ENCODE results near the gene RABGAP1.

RABGAP1 gene

DNA sequence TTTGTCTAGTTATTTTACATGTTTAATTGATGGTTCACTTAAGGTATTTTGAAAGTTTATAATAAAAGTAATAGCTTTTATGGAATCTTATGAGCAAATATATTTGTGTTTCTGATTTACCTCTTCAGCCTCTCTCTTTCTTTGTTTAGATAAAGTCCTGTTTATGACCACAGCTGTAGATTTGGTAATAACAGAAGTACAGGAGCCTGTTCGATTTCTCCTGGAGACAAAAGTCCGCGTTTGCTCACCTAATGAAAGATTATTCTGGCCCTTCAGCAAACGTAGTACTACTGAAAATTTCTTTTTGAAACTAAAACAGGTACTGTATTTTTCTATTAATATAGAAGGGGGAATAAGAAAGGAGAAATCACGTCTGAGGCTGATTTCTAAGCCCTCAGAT is 57.6 kb downstream of the RABGAP1 start:
- Histone ChIP-seq H3K4me1 (ENCODE audit: control insufficient read depth, insufficient read depth, low read length) (no peaks in the 10 kb centered on the region), H3K4me3 (ENCODE audit: low read length) (no peak overlapping the region), H3K27me3 (ENCODE audit: control insufficient read depth, insufficient read depth, low read length) (no peaks in the 10 kb centered on the region), H3K9me3 (ENCODE audit: control insufficient read depth, low read length) (no peaks in the 10 kb centered on the region), H3K36me3 (ENCODE audit: control insufficient read depth, insufficient read depth, low read length) (no peaks in the 10 kb centered on the region), H3K9ac (ENCODE audit: low read length) (no peak overlapping the region)

DNA sequence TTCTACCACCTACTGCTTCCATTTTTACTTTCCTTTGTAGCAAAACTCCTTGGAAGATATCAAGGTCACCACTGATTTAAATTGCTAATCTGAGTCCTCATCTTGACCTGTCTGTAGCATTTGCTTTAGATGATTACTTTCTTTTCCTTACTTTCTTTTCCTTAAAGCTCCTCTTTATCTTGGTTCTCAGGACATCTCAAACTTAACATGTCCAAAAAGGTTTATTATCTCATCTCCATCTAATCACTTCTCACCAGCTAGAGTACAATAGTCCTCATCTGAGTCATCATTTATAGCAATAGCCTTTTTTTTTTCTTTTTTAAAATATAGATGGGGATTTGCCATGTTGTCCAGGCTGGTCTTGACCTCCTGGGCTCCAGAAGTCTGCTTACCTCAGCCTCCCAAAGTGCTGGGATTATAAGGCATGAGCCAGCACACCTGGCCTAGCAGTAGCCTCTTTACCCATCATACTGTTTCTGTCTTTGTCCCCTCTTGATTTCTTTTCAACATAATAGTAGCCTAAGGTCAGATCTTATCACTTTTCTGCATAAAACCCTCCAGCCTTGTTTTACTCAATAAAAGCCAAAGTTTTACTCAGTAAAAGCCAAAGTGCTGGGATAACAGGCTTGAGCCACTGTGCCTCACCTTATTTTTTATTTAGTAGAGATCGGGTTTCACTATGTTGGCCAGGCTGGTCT is 59.7 kb downstream of the RABGAP1 start:
- Histone ChIP-seq H3K9ac (ENCODE audit: low read length) (no peak overlapping the region), H3K27me3 (ENCODE audit: control insufficient read depth, insufficient read depth, low read length) (no peaks in the 10 kb centered on the region), H3K4me3 (ENCODE audit: low read length) (no peak overlapping the region), H3K36me3 (ENCODE audit: control insufficient read depth, insufficient read depth, low read length) (no peaks in the 10 kb centered on the region), H3K4me1 (ENCODE audit: control insufficient read depth, insufficient read depth, low read length) (no peaks in the 10 kb centered on the region), H3K9me3 (ENCODE audit: control insufficient read depth, low read length) (no peaks in the 10 kb centered on the region)

GRCh38 chr9:123002754-123003153 is 61.9 kb downstream of the RABGAP1 start:
- Histone ChIP-seq H3K27me3 (ENCODE audit: control insufficient read depth, insufficient read depth, low read length) (no peaks in the 10 kb centered on the region), H3K4me3 (ENCODE audit: low read length) (no peak overlapping the region), H3K36me3 (ENCODE audit: control insufficient read depth, insufficient read depth, low read length) (no peaks in the 10 kb centered on the region), H3K9ac (ENCODE audit: low read length) (no peak overlapping the region), H3K4me1 (ENCODE audit: control insufficient read depth, insufficient read depth, low read length) (no peaks in the 10 kb centered on the region), H3K9me3 (ENCODE audit: control insufficient read depth, low read length) (no peaks in the 10 kb centered on the region)

- H3K4me3 ChIP-seq (ENCODE audit: low read length): no peak overlapping the region
- H3K9ac ChIP-seq (ENCODE audit: low read length): no peak overlapping the region
- no peaks in the 10 kb centered on the region for H3K36me3 ChIP-seq (ENCODE audit: control insufficient read depth, insufficient read depth, low read length)
- H3K4me1 ChIP-seq (ENCODE audit: control insufficient read depth, insufficient read depth, low read length): no peaks in the 10 kb centered on the region
- no peaks in the 10 kb centered on the region for H3K27me3 ChIP-seq (ENCODE audit: control insufficient read depth, insufficient read depth, low read length)
- no peaks in the 10 kb centered on the region for H3K9me3 ChIP-seq (ENCODE audit: control insufficient read depth, low read length)
Observed at GRCh38 chr9:123003466-123003865, 62.6 kb downstream of the RABGAP1 start.

DNA sequence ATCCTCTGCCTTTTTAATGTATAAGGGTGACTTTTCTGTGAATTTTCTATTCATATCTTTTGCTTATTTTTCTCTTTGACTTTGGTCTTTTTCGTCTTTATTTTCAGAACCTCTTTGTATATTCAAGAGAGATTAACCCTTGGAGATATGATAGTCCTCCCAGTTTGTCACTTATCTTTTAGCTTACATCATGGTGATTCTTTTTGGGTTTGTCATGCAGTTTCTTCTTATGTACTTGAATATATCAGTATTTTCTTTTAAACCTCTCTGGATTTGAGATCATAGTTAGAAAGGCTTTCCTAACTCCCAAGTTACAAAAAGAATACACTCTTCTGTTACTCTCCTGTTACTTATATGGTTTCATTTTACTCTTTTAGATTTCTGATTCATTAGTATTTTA is 65.1 kb downstream of the RABGAP1 start:
- no peaks in the 10 kb centered on the region for H3K27me3 ChIP-seq (ENCODE audit: control insufficient read depth, insufficient read depth, low read length)
- H3K4me3 ChIP-seq (ENCODE audit: low read length): no peak overlapping the region
- no peak overlapping the region for H3K9ac ChIP-seq (ENCODE audit: low read length)

DNA sequence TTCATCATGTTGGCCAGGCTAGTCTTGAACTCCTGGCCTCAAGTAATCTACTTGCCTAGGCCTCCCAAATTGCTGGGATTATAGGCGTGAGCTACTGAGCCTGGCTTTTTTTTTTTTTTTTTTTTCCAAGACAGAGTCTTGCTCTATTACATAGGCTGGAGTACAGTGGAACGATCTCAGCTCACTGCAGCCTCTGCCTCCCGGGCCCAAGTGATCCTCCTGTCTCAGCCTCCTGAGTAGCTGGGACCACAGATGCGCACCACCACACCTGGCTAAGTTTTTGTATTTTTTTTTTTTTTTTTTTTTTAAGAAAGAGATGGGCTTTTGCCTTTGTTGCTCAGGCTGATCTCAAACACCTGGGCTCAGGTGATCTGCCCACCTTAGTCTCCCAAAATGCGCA is 66.4 kb downstream of the RABGAP1 start:
- no peaks in the 10 kb centered on the region for H3K9me3 ChIP-seq (ENCODE audit: control insufficient read depth, low read length)
- no peaks in the 10 kb centered on the region for H3K4me1 ChIP-seq (ENCODE audit: control insufficient read depth, insufficient read depth, low read length)
- no peak overlapping the region for H3K9ac ChIP-seq (ENCODE audit: low read length)
- no peaks in the 10 kb centered on the region for H3K27me3 ChIP-seq (ENCODE audit: control insufficient read depth, insufficient read depth, low read length)
- no peaks in the 10 kb centered on the region for H3K36me3 ChIP-seq (ENCODE audit: control insufficient read depth, insufficient read depth, low read length)
- no peak overlapping the region for H3K4me3 ChIP-seq (ENCODE audit: low read length)

More for the DNA sequence above, 65.1 kb downstream of the RABGAP1 start:
- Histone ChIP-seq H3K9me3 (ENCODE audit: control insufficient read depth, low read length) (no peaks in the 10 kb centered on the region), H3K4me1 (ENCODE audit: control insufficient read depth, insufficient read depth, low read length) (no peaks in the 10 kb centered on the region), H3K36me3 (ENCODE audit: control insufficient read depth, insufficient read depth, low read length) (no peaks in the 10 kb centered on the region)

- no peaks in the 10 kb centered on the region for H3K4me1 ChIP-seq (ENCODE audit: control insufficient read depth, insufficient read depth, low read length)
- H3K9me3 ChIP-seq (ENCODE audit: control insufficient read depth, low read length): no peaks in the 10 kb centered on the region
- H3K27me3 ChIP-seq (ENCODE audit: control insufficient read depth, insufficient read depth, low read length): no peaks in the 10 kb centered on the region
- no peak overlapping the region for H3K9ac ChIP-seq (ENCODE audit: low read length)
- no peak overlapping the region for H3K4me3 ChIP-seq (ENCODE audit: low read length)
- H3K36me3 ChIP-seq (ENCODE audit: control insufficient read depth, insufficient read depth, low read length): no peaks in the 10 kb centered on the region
Observed at GRCh38 chr9:123008909-123009308, 68.1 kb downstream of the RABGAP1 start.

DNA sequence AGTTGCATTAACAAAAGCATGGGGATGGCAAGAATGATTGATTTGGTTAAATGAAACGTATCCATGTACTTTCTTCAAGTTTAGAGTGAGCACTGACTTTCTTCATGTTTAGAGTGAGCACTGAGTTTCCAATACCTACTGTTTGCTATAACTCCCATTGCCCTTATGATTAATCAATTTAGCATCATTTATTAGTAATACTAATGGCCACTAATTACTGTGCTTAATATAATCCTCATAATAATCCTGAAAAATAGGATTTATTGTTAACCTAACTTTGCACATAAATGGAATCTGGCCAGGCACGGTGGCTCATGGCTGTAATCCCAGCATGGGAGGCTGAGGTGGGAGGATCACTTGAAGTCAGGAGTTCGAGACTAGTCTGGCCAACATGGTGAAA is 70.6 kb downstream of the RABGAP1 start:
- no peak overlapping the region for H3K9ac ChIP-seq (ENCODE audit: low read length)
- no peaks in the 10 kb centered on the region for H3K27me3 ChIP-seq (ENCODE audit: control insufficient read depth, insufficient read depth, low read length)
- H3K9me3 ChIP-seq (ENCODE audit: control insufficient read depth, low read length): no peaks in the 10 kb centered on the region
- no peak overlapping the region for H3K4me3 ChIP-seq (ENCODE audit: low read length)
- no peaks in the 10 kb centered on the region for H3K4me1 ChIP-seq (ENCODE audit: control insufficient read depth, insufficient read depth, low read length)
- H3K36me3 ChIP-seq (ENCODE audit: control insufficient read depth, insufficient read depth, low read length): no peaks in the 10 kb centered on the region

GRCh38 chr9:123011878-123012528 is 71.2 kb downstream of the RABGAP1 start:
- Histone ChIP-seq H3K4me1 (ENCODE audit: control insufficient read depth, insufficient read depth, low read length) (no peaks in the 10 kb centered on the region), H3K9me3 (ENCODE audit: control insufficient read depth, low read length) (no peaks in the 10 kb centered on the region), H3K9ac (ENCODE audit: low read length) (no peak overlapping the region), H3K27me3 (ENCODE audit: control insufficient read depth, insufficient read depth, low read length) (no peaks in the 10 kb centered on the region), H3K36me3 (ENCODE audit: control insufficient read depth, insufficient read depth, low read length) (no peaks in the 10 kb centered on the region), H3K4me3 (ENCODE audit: low read length) (no peak overlapping the region)

- Histone ChIP-seq H3K4me1 (ENCODE audit: control insufficient read depth, insufficient read depth, low read length) (no peaks in the 10 kb centered on the region), H3K4me3 (ENCODE audit: low read length) (no peak overlapping the region), H3K9me3 (ENCODE audit: control insufficient read depth, low read length) (no peaks in the 10 kb centered on the region), H3K9ac (ENCODE audit: low read length) (no peak overlapping the region), H3K27me3 (ENCODE audit: control insufficient read depth, insufficient read depth, low read length) (no peaks in the 10 kb centered on the region), H3K36me3 (ENCODE audit: control insufficient read depth, insufficient read depth, low read length) (no peaks in the 10 kb centered on the region)
Observed at GRCh38 chr9:123016631-123017030, 75.8 kb downstream of the RABGAP1 start.

DNA sequence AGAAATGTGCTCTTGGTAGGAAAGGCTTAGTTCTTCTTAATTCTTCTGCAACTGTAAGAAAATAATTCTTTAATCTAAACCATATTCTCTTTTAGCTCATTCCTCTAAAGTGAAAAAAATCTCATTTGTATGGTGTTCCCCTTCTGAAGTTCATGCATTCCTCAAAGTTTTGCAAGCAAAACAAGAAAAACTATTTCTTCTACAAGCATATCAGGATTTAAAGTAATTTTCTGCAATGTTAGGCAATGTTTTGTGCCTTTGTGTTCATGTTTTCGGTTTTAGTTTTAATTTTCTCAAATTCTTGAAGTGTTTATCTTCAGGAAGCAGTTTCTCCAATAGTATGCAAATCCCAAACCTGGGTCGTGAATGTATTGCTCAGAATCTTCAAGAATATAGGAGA is 80.0 kb downstream of the RABGAP1 start:
- H3K9me3 ChIP-seq (ENCODE audit: control insufficient read depth, low read length): no peaks in the 10 kb centered on the region
- H3K36me3 ChIP-seq (ENCODE audit: control insufficient read depth, insufficient read depth, low read length): no peaks in the 10 kb centered on the region
- no peak overlapping the region for H3K9ac ChIP-seq (ENCODE audit: low read length)
- no peaks in the 10 kb centered on the region for H3K4me1 ChIP-seq (ENCODE audit: control insufficient read depth, insufficient read depth, low read length)
- H3K27me3 ChIP-seq (ENCODE audit: control insufficient read depth, insufficient read depth, low read length): no peaks in the 10 kb centered on the region
- H3K4me3 ChIP-seq (ENCODE audit: low read length): no peak overlapping the region

DNA sequence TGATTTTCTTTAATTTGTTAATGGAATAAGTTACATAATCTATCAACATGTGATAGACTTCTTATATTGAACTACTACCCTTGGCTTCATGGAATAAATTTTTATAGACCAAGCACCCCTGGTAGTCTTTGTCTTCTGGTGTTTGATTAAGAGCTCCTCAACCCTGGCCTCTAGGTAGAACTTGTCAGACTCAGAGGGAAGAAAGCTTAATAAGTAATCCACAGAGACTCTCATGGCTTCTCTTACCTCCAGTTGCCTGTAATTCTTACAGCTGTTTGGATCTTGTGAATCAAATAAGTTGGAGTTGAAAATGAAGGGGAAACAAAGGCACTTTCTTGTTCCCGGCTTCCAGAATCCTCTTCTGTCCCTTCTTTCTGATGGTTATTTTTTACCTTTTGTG is 85.6 kb downstream of the RABGAP1 start:
- H3K27me3 ChIP-seq (ENCODE audit: control insufficient read depth, insufficient read depth, low read length): no peaks in the 10 kb centered on the region
- H3K9me3 ChIP-seq (ENCODE audit: control insufficient read depth, low read length): no peaks in the 10 kb centered on the region
- H3K4me3 ChIP-seq (ENCODE audit: low read length): no peak overlapping the region
- H3K4me1 ChIP-seq (ENCODE audit: control insufficient read depth, insufficient read depth, low read length): no peaks in the 10 kb centered on the region
- H3K9ac ChIP-seq (ENCODE audit: low read length): no peak overlapping the region
- H3K36me3 ChIP-seq (ENCODE audit: control insufficient read depth, insufficient read depth, low read length): no peaks in the 10 kb centered on the region
